Rectal smooth muscle tissue (tissue), 1 donor: Measurements from ENCODE around the gene CLDN9.

Experiments used
- H3K27ac ChIP-seq: one replicate; pipeline ENCODE4 v1.7.0; 2013; ENCODE audit warnings: low read depth, low read length, inconsistent platforms
- H3K27me3 ChIP-seq: one replicate; pipeline ENCODE4 v1.7.0; 2013; ENCODE audit warnings: low read length; ENCODE audit not compliant: control insufficient read depth, insufficient read depth
- H3K36me3 ChIP-seq: one replicate; pipeline ENCODE4 v1.7.0; 2013; ENCODE audit warnings: low read length; ENCODE audit not compliant: control insufficient read depth, insufficient read depth
- H3K4me1 ChIP-seq: one replicate; pipeline ENCODE4 v1.7.0; 2013; ENCODE audit warnings: low read length; ENCODE audit not compliant: control insufficient read depth, insufficient read depth
- H3K4me3 ChIP-seq: one replicate; pipeline ENCODE4 v1.7.0; 2013; ENCODE audit warnings: low read length
- H3K9ac ChIP-seq: one replicate; pipeline ENCODE4 v1.7.0; 2013; ENCODE audit warnings: low read length

Gene CLDN9

DNA sequence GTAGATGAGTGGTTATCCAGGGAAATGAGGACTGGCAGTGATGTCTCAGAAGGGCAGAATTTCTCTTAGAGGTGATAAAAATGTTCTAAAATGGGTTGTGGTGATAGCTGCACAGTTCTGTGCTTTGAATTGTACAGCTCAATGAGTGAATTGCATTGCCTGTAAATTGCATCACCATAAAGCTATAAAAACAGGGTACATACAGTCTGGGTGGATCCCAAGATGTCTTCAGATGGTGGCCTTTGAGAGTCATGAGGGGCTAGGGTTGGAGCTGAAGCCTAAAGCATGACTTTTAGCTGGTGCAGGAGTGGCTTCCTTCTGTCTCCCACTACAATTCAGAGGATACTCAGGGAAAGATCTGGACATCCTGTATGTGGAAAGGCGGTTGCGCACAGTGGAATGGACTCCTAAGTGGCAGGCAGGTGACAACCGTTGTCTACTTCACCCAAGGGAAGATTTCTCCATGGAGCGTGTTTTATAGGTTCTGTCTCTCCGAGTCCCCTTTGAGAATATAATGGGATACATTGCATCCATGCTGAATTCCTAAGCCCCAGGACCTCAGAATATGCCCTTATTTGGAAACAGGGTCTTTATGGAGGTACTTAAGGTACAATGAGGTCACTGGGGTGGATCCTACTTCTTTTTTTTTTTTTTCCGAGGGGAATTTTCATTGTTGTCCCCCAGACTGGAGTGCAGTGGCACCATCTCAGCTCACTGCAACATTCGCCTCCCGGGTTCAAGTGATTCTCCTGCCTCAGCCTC is 51.1 kb downstream of the CLDN9 start:
- no peak overlapping the region for H3K27ac ChIP-seq
- no peaks in the 10 kb centered on the region for H3K27me3 ChIP-seq
- no peaks in the 10 kb centered on the region for H3K36me3 ChIP-seq
- no peak overlapping the region for H3K9ac ChIP-seq
- no peak overlapping the region for H3K4me3 ChIP-seq
- no peaks in the 10 kb centered on the region for H3K4me1 ChIP-seq
